Choroid plexus epithelial cell (primary cell): ENCODE measurements around the gene SMARCE1.

Source experiments
- DNase-seq: peaks from one replicate; pipeline ENCODE4 v3.0.0-alpha.2; 2010; ENCODE audit warnings: low read depth
- H3K4me3 ChIP-seq: 2 replicates; pipeline ENCODE4 v1.5.1; 2011; ENCODE audit warnings: low read depth, mild to moderate bottlenecking, control low read depth, low read length, moderate library complexity
- CTCF ChIP-seq: conservative IDR thresholded peaks from 2 replicates; pipeline ENCODE4 v1.5.1; 2011; ENCODE audit warnings: low read depth, mild to moderate bottlenecking, control low read depth, inconsistent platforms, low read length, moderate library complexity

The SMARCE1 gene

DNA sequence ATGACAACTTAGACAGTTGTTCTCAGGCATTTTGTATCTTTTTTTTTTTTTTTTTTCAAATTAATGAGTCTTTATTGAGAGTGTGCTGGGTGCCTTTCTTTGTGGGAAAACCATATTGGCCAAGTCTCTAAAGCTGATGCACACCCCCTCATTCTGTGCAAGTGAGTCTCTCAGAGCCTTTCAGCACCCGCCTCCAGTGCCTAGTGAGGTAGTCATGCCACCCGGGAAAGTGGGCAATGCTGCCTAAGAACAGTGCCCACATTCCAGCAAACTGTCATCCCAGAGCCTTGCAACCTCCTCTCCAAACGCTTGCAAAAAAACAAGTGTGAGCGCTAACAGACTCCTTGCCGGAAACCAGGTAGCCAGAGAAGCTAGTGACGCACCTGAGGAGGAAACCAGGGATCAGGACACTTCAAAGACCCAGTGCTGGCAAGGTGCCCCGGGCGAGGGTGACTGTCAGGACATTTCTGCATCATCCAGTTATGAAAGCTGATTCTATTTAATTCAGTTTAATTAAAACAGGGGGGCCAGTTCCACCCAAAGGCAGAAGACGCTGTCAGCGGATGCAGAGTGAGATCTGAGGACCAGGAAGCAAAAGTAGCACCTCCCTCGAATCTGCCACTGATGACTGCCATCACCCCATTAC lies 34.9 kb downstream of the SMARCE1 start:
- DNase-seq, result no peak
- no peak for TF ChIP-seq CTCF
- no peak overlapping the region for H3K4me3 ChIP-seq

GRCh38 chr17:40611840-40612474 lies 35.7 kb downstream of the SMARCE1 start:
- no peak for DNase-seq
- H3K4me3 ChIP-seq, result no peak overlapping the region
- no peak for TF ChIP-seq CTCF

DNA sequence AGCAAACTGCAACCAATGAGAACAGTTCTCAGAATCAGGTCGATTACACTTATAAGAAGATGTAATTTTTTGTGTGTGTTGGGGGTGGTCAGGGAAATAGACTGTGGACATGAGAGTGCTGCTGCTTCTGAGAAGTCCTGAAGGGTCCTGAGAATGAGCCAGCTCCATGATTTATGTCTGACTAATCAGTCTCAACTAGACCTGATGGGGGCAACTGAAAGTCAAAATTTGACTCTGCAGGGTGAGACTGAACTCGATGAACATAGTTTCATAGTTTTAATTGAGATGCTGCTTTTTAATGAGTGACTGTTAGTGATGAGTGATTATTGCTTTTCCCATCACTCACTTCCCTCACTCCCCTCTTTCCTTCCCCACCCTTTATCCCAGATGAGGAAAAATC lies 37.3 kb downstream of the SMARCE1 start:
- H3K4me3 ChIP-seq, result no peak overlapping the region
- no peak for DNase-seq
- no peak for TF ChIP-seq CTCF

GRCh38 chr17:40608061-40608581 lies 39.5 kb downstream of the SMARCE1 start:
- H3K4me3 ChIP-seq, result no peak overlapping the region
- DNase-seq, result no peak
- TF ChIP-seq CTCF, result no peak

DNA sequence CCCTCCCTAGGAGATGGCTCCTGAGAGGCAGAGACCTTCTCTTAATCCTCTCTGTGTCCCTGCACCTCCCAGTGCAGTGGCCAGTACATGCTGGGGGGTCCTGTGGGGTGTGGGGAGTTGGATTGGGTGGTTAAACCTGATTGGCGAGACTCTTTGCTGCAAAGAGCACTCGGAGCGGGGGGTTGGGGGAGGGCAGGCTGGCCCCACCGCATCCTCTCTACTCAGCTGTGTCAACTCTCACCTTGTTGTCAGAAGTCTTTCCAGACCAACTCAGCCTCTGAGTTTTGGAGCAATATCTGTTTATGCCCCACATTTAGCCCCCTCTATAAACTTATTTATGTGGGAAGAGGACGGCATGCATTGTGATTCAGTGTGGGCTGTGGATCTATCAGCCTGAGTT lies 40.0 kb downstream of the SMARCE1 start:
- TF ChIP-seq CTCF, result no peak
- DNase-seq, result no peak
- H3K4me3 ChIP-seq, result no peak overlapping the region

- no peak for TF ChIP-seq CTCF
- H3K4me3 ChIP-seq, result no peak overlapping the region
- DNase-seq, result no peak
Observed at GRCh38 chr17:40606548-40607353, 40.9 kb downstream of the SMARCE1 start.
